ENCODE measurements around the gene PDILT.

DNA sequence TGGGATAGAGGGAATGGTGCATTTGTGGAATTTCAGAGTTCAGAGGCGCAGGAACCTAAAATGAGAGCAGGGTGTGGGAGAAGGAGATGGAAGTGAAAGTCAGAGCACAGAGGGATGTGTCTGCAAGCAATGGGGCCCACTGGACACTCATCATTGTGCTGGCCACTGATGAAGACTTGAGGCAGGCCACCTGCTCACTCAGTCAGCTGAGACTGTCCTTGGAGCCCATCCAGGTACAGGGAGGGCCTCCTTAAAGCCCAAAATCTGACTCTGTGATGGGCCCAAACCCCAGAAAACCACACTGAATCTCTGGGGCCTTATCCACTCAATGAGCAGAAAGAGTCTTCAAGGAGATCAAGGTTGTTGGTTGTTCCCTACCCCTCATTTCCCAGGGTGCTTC, 82.9 kb downstream of the PDILT start:
- TF ChIP-seq, protein P1, sequence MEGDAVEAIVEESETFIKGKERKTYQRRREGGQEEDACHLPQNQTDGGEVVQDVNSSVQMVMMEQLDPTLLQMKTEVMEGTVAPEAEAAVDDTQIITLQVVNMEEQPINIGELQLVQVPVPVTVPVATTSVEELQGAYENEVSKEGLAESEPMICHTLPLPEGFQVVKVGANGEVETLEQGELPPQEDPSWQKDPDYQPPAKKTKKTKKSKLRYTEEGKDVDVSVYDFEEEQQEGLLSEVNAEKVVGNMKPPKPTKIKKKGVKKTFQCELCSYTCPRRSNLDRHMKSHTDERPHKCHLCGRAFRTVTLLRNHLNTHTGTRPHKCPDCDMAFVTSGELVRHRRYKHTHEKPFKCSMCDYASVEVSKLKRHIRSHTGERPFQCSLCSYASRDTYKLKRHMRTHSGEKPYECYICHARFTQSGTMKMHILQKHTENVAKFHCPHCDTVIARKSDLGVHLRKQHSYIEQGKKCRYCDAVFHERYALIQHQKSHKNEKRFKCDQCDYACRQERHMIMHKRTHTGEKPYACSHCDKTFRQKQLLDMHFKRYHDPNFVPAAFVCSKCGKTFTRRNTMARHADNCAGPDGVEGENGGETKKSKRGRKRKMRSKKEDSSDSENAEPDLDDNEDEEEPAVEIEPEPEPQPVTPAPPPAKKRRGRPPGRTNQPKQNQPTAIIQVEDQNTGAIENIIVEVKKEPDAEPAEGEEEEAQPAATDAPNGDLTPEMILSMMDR (IDR thresholded peaks at IDR 0.05; ENCODE audit: insufficient read depth, low read length, poor library complexity, severe bottlenecking): no peak
- no peak for TF ChIP-seq EZH2phosphoT487 (conservative IDR thresholded peaks at IDR 0.05; ENCODE audit: low read length)

Measured in SU-DHL-6 (cell line).